Measurements from ENCODE around the gene FER. TPM values are rescaled to one million over a fixed set of nuclear protein-coding genes. Genes with fewer than 3 reads are reported as not detected.
"Not testable (repeated sequence)": the region's sequence is repeated elsewhere in the genome, so short reads cannot be mapped to it uniquely, and the experiment has no call there.

FER gene
- total RNA-seq, 1 donor, result 10.7 TPM

DNA sequence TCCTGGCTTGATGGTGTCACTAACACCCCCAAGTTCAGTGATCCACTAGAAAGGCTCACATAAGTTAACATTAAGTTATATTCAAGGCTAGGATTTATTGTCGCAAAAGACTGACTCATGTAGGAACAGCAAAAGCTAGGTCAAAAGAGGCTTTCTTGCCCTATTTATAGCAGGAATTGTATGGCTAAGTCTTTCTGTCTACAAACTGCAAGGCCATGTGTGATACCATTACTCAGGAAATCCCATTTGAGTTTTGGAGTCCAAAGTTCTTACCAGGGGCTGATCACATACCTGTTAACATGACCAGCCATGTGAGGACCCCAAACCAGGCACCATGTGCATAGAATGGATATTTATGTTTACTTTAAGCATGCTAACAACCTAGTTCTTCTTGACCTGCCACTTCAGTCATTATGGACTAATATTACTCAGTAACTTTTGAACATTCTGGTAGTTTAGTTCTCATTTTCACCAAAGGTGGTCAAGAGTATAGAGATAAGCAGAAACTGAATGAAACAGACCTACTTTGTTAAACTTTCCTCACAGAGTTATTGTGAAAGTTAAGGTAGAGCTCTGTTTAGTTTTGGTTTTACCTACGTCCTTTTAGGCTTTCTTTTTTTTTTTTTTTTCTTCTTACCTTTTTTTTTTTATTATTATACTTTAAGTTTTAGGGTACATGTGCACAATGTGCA is 281.1 kb downstream of the FER start:
- Histone ChIP-seq H3K27me3 (ENCODE audit: insufficient read depth, low read length) (no peaks in the 10 kb centered on the region), H3K4me3 (ENCODE audit: low read length) (no peak overlapping the region), H3K4me1 (ENCODE audit: insufficient read depth, low read length) (no peaks in the 10 kb centered on the region), H3K9me3 (ENCODE audit: low read depth, low read length) (no peaks in the 10 kb centered on the region)

DNA sequence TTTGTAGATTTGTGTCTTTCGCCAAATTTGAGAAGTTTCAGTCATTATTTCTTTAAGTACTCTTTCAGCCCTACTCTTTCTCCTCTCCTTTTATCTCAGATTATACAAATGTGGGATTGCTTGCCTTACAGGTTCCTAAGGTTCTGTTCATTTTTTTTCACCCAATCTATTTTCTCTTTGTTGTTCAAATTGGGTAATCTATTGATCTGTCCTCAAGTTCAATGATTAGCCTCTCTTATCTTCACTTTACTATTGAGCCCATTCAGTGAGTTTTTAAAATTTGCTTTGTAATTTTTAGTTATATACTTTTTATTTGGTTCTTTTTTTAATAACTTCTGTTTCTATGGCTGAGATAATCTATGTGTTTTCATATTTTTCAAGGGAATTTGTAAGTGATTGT is 282.1 kb downstream of the FER start:
- Histone ChIP-seq H3K27me3 (ENCODE audit: insufficient read depth, low read length) (no peaks in the 10 kb centered on the region), H3K4me3 (ENCODE audit: low read length) (no peak overlapping the region), H3K9me3 (ENCODE audit: low read depth, low read length) (no peaks in the 10 kb centered on the region), H3K4me1 (ENCODE audit: insufficient read depth, low read length) (no peaks in the 10 kb centered on the region)

DNA sequence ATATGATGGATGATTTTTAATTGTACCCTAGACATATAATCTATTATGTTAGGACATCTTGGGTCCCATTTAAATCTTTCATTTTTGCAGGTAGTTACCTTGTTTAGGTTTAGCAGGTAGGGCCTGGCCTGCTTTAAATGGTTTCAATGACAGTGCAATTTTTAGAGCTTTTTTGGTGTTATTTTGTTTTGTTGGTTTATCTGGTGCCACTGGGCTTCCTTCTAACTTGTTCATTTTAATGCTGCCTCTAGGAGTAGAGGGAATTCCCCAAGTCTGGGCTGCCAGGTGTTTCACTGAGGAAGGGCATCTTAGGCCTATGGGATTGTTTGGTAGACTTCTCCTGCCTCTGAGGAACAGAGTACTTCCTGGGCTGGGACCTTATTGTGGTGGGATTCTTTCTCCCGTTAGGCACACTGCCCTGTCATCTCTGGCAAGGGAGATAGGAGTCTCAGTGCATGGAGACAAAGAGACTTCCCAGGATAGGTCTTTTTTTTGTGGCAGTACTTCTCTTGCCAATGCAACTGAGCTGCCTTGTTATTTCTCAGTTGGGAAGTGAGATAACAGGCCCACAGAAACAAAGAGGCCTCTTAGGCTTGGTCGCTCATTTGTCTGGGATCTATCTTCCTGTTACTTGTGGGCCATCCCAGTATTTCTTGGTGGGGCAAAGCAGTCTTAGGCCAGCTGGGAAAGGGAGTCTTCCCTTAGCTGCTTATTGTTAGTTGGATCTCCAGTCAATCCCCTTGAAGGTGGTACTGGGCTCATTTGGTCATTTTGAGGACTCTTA is 282.9 kb downstream of the FER start:
- Histone ChIP-seq H3K27me3 (ENCODE audit: insufficient read depth, low read length) (no peaks in the 10 kb centered on the region), H3K9me3 (ENCODE audit: low read depth, low read length) (no peaks in the 10 kb centered on the region), H3K4me3 (ENCODE audit: low read length) (no peak overlapping the region), H3K4me1 (ENCODE audit: insufficient read depth, low read length) (no peaks in the 10 kb centered on the region)

DNA sequence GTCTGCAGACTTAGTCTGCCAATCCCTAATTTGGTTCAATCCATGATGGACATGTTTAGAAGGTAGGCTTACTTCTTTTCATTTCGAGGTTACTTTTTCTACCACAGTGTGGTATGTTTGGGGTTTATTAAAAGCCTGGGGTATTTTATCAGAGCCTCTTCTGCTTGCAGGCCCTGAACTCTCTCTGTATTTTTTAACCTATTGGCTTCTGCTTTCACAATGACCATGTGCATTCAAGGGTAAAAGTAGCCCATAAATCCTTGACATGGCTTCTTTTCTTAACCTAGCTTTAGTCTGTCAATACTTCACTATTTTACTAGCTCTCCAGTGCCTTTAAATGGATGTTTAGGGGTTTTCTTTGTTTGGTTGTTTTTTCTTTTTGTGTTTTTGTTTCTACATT is 286.6 kb downstream of the FER start:
- no peaks in the 10 kb centered on the region for H3K4me1 ChIP-seq (ENCODE audit: insufficient read depth, low read length)
- no peak overlapping the region for H3K4me3 ChIP-seq (ENCODE audit: low read length)
- H3K9me3 ChIP-seq (ENCODE audit: low read depth, low read length), result no peaks in the 10 kb centered on the region
- no peaks in the 10 kb centered on the region for H3K27me3 ChIP-seq (ENCODE audit: insufficient read depth, low read length)

DNA sequence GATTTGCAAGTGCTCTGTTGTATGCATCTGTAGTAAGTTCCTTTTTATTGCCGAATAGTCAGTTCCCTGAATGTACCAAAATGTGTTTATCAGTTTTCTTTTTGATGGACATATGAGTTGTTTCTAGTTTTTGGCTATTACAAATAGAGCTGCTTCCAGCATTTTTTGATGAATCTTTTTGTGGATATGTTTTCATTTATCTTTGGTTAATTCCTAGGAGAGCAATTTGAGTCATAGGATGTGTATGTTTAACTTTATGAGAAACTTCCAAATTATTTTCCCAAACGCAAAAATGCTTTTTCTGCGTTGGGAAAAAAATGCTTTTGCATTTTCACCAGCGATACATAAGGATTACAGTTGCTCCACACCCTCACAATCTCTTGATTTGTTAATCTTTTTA is 287.7 kb downstream of the FER start:
- Histone ChIP-seq H3K4me3 (ENCODE audit: low read length) (no peak overlapping the region), H3K9me3 (ENCODE audit: low read depth, low read length) (no peaks in the 10 kb centered on the region), H3K27me3 (ENCODE audit: insufficient read depth, low read length) (no peaks in the 10 kb centered on the region), H3K4me1 (ENCODE audit: insufficient read depth, low read length) (no peaks in the 10 kb centered on the region)

DNA sequence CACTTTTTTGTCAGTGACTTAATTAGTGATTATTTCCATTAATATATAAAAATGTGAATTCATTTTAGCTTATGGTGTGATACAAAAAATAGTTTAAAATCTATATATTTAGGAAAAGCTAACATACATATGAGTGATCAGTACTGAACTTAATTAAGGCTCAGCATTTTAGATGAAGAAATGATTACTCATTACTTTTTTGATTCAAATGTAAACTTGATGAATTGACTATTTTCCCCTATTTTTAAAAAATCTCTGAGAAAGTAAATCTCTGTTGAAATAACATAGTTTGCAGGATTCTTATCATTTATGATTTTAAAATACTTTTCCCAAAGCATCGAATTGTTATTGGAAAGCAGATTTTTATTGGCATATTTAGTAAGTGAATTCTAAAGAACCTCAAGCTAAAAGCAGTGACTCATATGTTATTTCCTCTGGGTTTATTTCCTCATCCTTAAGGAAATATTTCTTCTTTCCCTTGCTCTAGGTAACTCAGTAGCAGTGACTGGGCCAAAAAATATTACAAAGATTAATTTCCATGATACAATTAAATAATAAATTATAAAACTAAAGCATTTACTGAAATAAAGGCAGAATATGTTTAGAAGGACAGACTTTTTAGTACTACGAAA is 290.6 kb downstream of the FER start:
- H3K27me3 ChIP-seq (ENCODE audit: insufficient read depth, low read length), result no peaks in the 10 kb centered on the region
- H3K4me3 ChIP-seq (ENCODE audit: low read length), result no peak overlapping the region
- no peaks in the 10 kb centered on the region for H3K4me1 ChIP-seq (ENCODE audit: insufficient read depth, low read length)
- H3K9me3 ChIP-seq (ENCODE audit: low read depth, low read length), result no peaks in the 10 kb centered on the region

DNA sequence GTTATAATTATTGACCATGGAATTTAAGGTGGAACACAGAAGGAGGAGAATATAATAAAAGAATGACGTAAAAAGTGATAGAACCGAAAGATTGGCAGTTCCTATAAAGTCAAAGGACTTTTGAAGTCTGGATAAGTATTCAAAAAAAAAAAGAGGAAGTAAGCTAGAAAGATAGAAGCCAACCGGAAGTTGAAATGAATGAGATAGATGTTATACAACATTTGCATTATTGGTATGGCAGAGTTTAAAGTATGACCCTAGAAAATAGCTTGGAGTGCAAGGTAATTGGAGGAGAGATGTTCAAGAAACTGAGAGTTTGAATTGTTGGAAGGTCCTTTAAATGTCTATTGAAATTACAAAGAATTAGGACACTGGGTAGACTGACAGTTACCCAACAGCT is 293.6 kb downstream of the FER start:
- Histone ChIP-seq H3K27me3 (ENCODE audit: insufficient read depth, low read length) (no peaks in the 10 kb centered on the region), H3K4me3 (ENCODE audit: low read length) (no peak overlapping the region), H3K9me3 (ENCODE audit: low read depth, low read length) (no peaks in the 10 kb centered on the region), H3K4me1 (ENCODE audit: insufficient read depth, low read length) (no peaks in the 10 kb centered on the region)

DNA sequence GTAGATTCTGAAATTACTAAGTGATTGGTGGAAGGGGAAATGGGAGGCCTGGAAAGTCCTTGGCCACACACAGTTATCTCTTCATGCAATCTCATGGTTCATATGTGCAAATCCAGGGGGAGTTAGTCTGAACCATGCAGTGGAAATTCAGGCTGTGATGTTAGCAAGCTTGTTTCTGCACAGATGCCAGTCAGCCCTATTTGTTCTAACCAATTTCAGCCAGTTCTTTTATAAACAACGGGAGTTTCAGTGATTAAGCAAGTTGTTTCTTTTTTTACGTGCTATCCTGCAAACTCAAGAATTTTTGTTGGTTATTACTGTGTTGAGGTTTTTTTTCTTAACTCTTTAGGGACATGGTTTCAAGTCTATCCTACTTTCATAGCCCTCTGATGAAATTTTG is 298.0 kb downstream of the FER start:
- Histone ChIP-seq H3K27me3 (ENCODE audit: insufficient read depth, low read length) (no peaks in the 10 kb centered on the region), H3K4me3 (ENCODE audit: low read length) (no peak overlapping the region), H3K4me1 (ENCODE audit: insufficient read depth, low read length) (no peaks in the 10 kb centered on the region), H3K9me3 (ENCODE audit: low read depth, low read length) (no peaks in the 10 kb centered on the region)

DNA sequence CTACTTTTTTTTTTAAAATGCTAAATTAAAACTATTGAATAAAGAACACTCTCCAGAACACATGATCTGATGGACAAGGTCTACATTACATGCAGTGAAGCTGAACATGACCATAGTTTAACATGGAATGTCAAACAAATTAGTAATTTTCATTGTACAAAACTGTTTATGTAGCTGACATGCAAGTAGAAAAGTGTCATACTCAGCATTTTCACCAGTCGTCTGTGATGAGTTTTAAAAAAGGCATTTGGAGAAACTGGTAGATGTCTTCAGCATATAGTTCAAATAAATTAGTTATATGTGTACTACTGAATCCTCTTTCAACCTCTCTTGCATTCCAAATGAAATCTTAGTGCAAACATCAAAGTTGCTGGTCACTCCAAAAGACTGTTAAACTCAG is 301.9 kb downstream of the FER start:
- Histone ChIP-seq H3K27me3 (ENCODE audit: insufficient read depth, low read length) (no peaks in the 10 kb centered on the region), H3K4me1 (ENCODE audit: insufficient read depth, low read length) (no peaks in the 10 kb centered on the region), H3K4me3 (ENCODE audit: low read length) (no peak overlapping the region), H3K9me3 (ENCODE audit: low read depth, low read length) (no peaks in the 10 kb centered on the region)

DNA sequence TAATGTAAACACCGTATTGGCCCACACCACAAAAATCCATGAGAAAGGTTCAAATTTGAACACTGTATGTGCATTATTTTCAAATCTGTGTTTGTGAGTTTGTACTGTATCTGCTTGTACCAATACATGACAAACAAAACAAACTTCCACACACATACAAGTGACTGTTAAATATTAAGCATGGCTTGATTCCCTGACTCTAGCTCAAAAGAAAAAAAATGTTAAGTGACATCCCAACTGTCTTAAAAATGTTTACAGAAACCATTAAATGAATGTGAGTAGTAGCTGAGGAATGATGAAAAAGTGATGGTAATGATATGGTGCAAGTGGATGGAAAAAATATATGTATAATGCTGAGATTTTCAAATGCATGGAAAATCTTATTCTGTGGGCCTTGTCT is 302.6 kb downstream of the FER start:
- H3K9me3 ChIP-seq (ENCODE audit: low read depth, low read length); H3K27me3 ChIP-seq (ENCODE audit: insufficient read depth, low read length); H3K4me1 ChIP-seq (ENCODE audit: insufficient read depth, low read length); H3K4me3 ChIP-seq (ENCODE audit: low read length): not testable (repeated sequence)

DNA sequence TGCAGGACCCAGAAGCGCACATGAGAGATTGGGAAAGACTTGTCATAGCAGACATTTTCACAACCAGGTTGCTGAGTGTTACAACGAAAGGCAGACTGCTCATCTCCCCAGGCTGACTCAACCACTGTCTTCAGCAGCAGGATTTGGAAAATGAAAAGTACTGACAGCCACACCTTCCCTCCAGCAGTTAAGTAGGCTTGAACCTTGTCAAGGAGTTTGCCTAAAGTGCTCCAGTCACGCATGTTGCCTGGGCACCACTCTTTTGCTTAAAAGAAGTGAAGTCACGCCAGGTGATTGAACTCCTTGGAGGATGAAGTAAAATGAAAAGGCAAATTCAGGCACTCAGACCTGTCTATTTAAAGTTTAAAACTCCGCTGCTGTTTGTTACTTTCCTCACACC is 304.5 kb downstream of the FER start:
- not testable (repeated sequence) for H3K4me3 ChIP-seq (ENCODE audit: low read length); H3K27me3 ChIP-seq (ENCODE audit: insufficient read depth, low read length); H3K4me1 ChIP-seq (ENCODE audit: insufficient read depth, low read length); H3K9me3 ChIP-seq (ENCODE audit: low read depth, low read length)

DNA sequence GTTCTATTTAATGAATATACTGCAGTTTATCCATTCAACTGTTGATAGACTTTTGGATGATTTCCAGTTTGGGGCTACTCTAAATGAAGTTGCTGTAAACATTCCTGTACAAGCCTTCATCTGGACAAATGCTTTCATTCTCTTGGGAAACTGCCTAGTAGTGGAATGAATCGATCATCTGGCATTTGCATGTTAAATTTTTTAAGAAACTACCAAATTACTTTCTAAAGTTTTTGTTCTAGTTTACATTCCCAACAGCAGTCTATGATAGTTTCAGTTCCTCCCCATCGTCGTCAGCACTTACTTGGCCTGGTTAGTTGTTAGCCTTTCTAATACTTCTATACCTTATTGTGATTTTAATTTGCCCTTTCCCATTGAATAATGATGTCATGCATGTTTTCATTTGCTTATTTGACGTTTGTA is 306.3 kb downstream of the FER start:
- no peak overlapping the region for H3K4me3 ChIP-seq (ENCODE audit: low read length)
- H3K4me1 ChIP-seq (ENCODE audit: insufficient read depth, low read length), result no peaks in the 10 kb centered on the region
- no peaks in the 10 kb centered on the region for H3K9me3 ChIP-seq (ENCODE audit: low read depth, low read length)
- H3K27me3 ChIP-seq (ENCODE audit: insufficient read depth, low read length), result no peaks in the 10 kb centered on the region

DNA sequence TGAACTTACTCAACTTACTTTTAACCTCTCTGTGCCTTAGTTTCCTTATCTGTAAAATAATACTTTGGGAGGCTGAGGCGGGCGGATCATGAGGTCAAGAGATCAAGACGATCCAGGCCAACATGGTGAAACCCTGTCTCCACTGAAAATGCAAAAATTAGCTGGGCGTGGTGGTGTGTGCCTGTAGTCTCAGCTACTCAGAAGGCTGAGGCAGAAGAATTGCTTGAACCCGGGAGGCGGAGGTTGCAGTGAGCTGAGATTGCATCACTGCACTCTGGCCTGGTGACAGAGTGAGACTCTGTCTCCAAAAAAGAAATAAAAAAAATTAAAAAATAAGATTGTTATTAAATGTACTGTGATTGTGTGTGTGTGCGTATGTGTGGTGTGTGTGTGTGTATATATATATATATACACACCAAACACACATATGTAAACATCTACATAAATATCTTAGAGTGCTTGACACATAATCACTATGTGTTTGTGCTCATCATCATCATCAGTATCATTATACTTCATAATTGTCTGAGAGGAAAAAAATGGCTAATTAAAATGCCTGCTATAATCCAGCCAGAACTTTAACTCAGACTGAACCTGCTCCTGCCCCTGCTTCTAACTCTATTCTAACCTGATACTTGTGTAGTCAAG is 312.8 kb downstream of the FER start:
- Histone ChIP-seq H3K4me3 (ENCODE audit: low read length) (no peak overlapping the region), H3K9me3 (ENCODE audit: low read depth, low read length) (no peaks in the 10 kb centered on the region), H3K4me1 (ENCODE audit: insufficient read depth, low read length) (no peaks in the 10 kb centered on the region), H3K27me3 (ENCODE audit: insufficient read depth, low read length) (no peaks in the 10 kb centered on the region)

DNA sequence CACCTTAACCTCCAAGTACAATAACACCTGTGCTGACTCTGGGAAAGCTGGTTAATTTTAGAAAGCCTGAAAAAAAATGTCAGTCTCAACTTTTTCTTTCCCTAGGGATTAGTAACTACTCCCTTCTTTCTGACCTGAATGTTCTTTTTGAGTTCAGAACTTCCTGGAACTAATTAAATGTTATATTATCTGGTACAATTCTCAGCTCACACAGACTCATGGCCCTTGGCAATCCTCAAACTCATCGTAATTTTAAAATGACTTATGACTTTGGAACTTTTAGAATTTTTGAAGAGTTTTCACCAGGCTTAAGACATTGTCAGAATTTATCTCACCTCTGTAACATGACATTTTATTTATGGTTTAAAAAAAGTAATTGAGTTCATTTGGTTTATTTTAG is 315.0 kb downstream of the FER start:
- Histone ChIP-seq H3K9me3 (ENCODE audit: low read depth, low read length) (no peaks in the 10 kb centered on the region), H3K4me3 (ENCODE audit: low read length) (no peak overlapping the region), H3K27me3 (ENCODE audit: insufficient read depth, low read length) (no peaks in the 10 kb centered on the region), H3K4me1 (ENCODE audit: insufficient read depth, low read length) (no peaks in the 10 kb centered on the region)

DNA sequence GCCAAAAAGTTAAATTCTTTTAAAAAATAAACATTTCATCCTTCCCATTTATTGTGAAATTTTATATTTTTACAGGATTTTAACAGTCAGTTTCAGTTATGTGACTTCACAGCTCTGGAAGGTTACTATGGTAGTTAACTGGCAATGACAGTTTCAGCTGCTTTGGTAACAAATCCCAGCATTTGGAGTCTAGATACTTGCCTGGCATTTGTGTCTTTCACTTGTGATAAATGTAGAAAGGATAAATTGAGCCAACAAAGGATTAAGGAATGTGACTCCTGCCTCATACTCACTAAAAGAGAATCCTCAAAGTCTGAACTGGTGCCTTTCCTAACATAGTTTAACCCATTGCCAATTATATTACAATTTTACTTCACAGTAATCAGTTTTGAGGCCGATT is 315.5 kb downstream of the FER start:
- no peaks in the 10 kb centered on the region for H3K4me1 ChIP-seq (ENCODE audit: insufficient read depth, low read length)
- H3K27me3 ChIP-seq (ENCODE audit: insufficient read depth, low read length), result no peaks in the 10 kb centered on the region
- H3K4me3 ChIP-seq (ENCODE audit: low read length), result no peak overlapping the region
- H3K9me3 ChIP-seq (ENCODE audit: low read depth, low read length), result no peaks in the 10 kb centered on the region

All from mononuclear cell (primary cell).